Measurements from ENCODE around the gene IFNA7.
"Not testable (repeated sequence)": the region's sequence is repeated elsewhere in the genome, so short reads cannot be mapped to it uniquely, and the experiment has no call there.

The IFNA7 gene

DNA sequence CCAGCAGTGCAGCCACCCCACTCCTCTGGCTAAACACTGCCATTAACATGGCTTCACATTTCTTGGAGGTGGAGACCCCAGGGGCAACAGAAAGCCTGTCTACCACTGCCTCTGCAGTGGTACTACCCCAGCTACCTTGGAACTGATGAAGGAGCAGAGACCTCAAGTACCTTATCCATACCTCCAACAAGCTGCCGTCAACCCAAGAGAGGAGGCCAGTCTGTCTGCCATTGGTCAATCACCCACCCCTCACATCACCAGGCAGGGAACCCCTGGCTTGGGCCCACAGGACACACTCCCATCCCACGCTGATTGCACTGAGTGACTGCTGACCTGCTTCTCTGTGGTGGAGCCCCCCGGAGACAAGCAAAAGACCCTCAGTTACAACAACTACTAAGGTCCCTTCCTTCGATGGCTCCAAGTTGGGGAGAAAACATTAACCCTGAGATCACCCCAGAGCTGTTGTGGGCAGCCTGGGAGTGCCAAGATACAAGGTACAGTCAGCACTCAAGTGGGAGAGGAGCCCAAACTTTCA, 32.2 kb upstream of the IFNA7 start:
- TF ChIP-seq, protein P1, sequence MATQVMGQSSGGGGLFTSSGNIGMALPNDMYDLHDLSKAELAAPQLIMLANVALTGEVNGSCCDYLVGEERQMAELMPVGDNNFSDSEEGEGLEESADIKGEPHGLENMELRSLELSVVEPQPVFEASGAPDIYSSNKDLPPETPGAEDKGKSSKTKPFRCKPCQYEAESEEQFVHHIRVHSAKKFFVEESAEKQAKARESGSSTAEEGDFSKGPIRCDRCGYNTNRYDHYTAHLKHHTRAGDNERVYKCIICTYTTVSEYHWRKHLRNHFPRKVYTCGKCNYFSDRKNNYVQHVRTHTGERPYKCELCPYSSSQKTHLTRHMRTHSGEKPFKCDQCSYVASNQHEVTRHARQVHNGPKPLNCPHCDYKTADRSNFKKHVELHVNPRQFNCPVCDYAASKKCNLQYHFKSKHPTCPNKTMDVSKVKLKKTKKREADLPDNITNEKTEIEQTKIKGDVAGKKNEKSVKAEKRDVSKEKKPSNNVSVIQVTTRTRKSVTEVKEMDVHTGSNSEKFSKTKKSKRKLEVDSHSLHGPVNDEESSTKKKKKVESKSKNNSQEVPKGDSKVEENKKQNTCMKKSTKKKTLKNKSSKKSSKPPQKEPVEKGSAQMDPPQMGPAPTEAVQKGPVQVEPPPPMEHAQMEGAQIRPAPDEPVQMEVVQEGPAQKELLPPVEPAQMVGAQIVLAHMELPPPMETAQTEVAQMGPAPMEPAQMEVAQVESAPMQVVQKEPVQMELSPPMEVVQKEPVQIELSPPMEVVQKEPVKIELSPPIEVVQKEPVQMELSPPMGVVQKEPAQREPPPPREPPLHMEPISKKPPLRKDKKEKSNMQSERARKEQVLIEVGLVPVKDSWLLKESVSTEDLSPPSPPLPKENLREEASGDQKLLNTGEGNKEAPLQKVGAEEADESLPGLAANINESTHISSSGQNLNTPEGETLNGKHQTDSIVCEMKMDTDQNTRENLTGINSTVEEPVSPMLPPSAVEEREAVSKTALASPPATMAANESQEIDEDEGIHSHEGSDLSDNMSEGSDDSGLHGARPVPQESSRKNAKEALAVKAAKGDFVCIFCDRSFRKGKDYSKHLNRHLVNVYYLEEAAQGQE (IDR thresholded peaks at IDR 0.05; ENCODE audit: insufficient read depth in 1 of 2, low read depth in 2 of 2, low read length in 2 of 2), result no peak
- TF ChIP-seq FOXP2 (optimal IDR thresholded peaks at IDR 0.05; ENCODE audit: borderline replicate concordance, extremely low read depth, extremely low read length, insufficient read depth) (no peak), TAF1 (IDR thresholded peaks at IDR 0.05; ENCODE audit: borderline replicate concordance, insufficient read depth, low read length) (no peak), POLR2AphosphoS5 (IDR thresholded peaks at IDR 0.05; ENCODE audit: low read depth, low read length) (no peak), SIN3A (IDR thresholded peaks at IDR 0.05; ENCODE audit: borderline replicate concordance, insufficient read depth, low read length) (no peak)

GRCh38 chr9:21233258-21233657, 31.3 kb upstream of the IFNA7 start:
- TF ChIP-seq POLR2AphosphoS5 (IDR thresholded peaks at IDR 0.05; ENCODE audit: low read depth, low read length) (no peak), SIN3A (IDR thresholded peaks at IDR 0.05; ENCODE audit: borderline replicate concordance, insufficient read depth, low read length) (no peak), FOXP2 (optimal IDR thresholded peaks at IDR 0.05; ENCODE audit: borderline replicate concordance, extremely low read depth, extremely low read length, insufficient read depth) (no peak), TAF1 (IDR thresholded peaks at IDR 0.05; ENCODE audit: borderline replicate concordance, insufficient read depth, low read length) (no peak)
- TF ChIP-seq, protein P1 (IDR thresholded peaks at IDR 0.05; ENCODE audit: insufficient read depth in 1 of 2, low read depth in 2 of 2, low read length in 2 of 2), result no peak

GRCh38 chr9:21228122-21228521, 26.1 kb upstream of the IFNA7 start, which contains the start of gene IFNA17:
Gene IFNA17, minus strand, starts transcription at chr9:21228222. Its CDS starts 49 bp downstream, at chr9:21228173.
- TF ChIP-seq POLR2AphosphoS5 (IDR thresholded peaks at IDR 0.05; ENCODE audit: low read depth, low read length) (no peak), FOXP2 (optimal IDR thresholded peaks at IDR 0.05; ENCODE audit: borderline replicate concordance, extremely low read depth, extremely low read length, insufficient read depth) (no peak), TAF1 (IDR thresholded peaks at IDR 0.05; ENCODE audit: borderline replicate concordance, insufficient read depth, low read length) (no peak), SIN3A (IDR thresholded peaks at IDR 0.05; ENCODE audit: borderline replicate concordance, insufficient read depth, low read length) (no peak)
- TF ChIP-seq, protein P1 (IDR thresholded peaks at IDR 0.05; ENCODE audit: insufficient read depth in 1 of 2, low read depth in 2 of 2, low read length in 2 of 2), result no peak

DNA sequence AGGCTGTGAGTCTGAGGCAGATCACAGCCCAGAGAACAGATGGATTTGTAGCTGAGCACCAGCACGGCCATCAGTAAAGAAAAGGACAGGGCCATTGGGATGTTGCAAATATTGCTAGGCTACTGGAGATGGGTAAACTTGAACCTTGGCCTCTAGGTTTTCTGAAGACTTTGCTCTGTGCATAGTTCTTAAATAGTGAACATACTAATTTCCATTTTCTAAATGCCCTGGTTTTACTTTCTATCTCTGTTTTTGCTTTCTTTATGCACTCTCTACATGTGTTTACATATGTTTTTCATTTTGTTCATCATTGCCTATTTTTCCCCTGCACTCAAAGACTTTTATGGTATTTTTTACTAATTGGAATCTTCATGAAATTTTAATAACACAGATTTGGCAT, 15.2 kb upstream of the IFNA7 start, which contains the start of gene IFNA16:
Gene IFNA16, minus strand, starts transcription at position 101 of the 400 bp plus-strand sequence. Its CDS starts 6 bp downstream, at position 95.
- not testable (repeated sequence) for TF ChIP-seq SIN3A, TAF1 (IDR thresholded peaks at IDR 0.05; ENCODE audit: borderline replicate concordance, insufficient read depth, low read length)
- TF ChIP-seq, protein P1 (IDR thresholded peaks at IDR 0.05; ENCODE audit: insufficient read depth in 1 of 2, low read depth in 2 of 2, low read length in 2 of 2), result not testable (repeated sequence)

Measured in PFSK-1 (cell line).